ENCODE results near the gene HIPK2. TPM values are rescaled to one million over a fixed set of nuclear protein-coding genes. Genes with fewer than 3 reads are reported as not detected.

Gene HIPK2
- total and polyA plus RNA-seq, 10 of the 15 experiments (the other 5 are each of a cell fraction or from before 2014, with no cell fraction given), result 1.7 to 39.0 (median 9.4) TPM

DNA sequence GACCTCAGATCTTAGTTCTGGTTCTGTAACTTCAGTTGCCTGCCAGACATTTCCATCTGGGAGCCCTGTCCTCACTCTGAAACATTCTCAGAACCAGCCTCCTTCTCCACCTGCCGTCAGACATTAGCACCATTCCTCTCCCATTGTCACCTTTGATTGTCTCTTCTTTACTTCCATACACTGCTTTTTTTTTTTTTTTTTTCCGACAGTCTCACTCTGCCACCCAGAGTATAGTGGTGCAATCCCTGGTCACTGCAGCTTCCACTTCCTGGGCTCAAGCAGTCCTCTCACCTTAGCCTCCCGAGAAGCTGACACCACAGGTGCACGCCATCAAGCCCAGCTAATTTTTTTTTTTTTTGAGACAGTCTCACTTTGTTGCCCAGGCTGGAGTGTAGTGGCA, 21.1 kb upstream of the HIPK2 start:
- TF ChIP-seq RAD51 (IDR thresholded peaks at IDR 0.05) (no peak), FOS (IDR thresholded peaks at IDR 0.05; ENCODE audit: borderline replicate concordance, extremely low read depth, insufficient read length) (no peak), PML (IDR thresholded peaks at IDR 0.05; ENCODE audit: low read length) (no peak), SIX5 (IDR thresholded peaks at IDR 0.05; ENCODE audit: low read depth, low read length, severe bottlenecking) (no peak), ATF7 (IDR thresholded peaks at IDR 0.05; ENCODE audit: low read depth) (no peak), MTA3 (IDR thresholded peaks at IDR 0.05; ENCODE audit: borderline replicate concordance, low read length) (no peak)
- TF ChIP-seq, protein P1, sequence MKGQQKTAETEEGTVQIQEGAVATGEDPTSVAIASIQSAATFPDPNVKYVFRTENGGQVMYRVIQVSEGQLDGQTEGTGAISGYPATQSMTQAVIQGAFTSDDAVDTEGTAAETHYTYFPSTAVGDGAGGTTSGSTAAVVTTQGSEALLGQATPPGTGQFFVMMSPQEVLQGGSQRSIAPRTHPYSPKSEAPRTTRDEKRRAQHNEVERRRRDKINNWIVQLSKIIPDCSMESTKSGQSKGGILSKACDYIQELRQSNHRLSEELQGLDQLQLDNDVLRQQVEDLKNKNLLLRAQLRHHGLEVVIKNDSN (IDR thresholded peaks at IDR 0.05; ENCODE audit: borderline replicate concordance, extremely low read length, insufficient read depth, low read depth, low read length), result no peak
- H3K27me3 ChIP-seq (replicated peaks in 1 of 2; ENCODE audit: control insufficient read depth in 2 of 2, insufficient read depth in 2 of 2, low read length in 1 of 2), result no peaks in the 10 kb centered on the region
- in situ Hi-C loops (cut with MboI), result no loop called here
- peak overlapping the region; percentile 26; the same call in 1 of the 2 replicates for H3K4me2 ChIP-seq (ENCODE audit: control insufficient read depth, insufficient read depth)
- no peaks in the 10 kb centered on the region for H3K79me2 ChIP-seq (ENCODE audit: control insufficient read depth, insufficient read depth, low read length)
- H3K4me1 ChIP-seq (ENCODE audit: control insufficient read depth, insufficient read depth, low read length), result peaks cover 20% of the 10 kb centered on the region
- BruUV-seq (replicated peaks), result no TSS peak
- no peaks in the 10 kb centered on the region; the same call in 2 of the 3 replicates for H3K9me3 ChIP-seq (replicated peaks; ENCODE audit: control insufficient read depth, insufficient read depth, low read length)
- FAIRE-seq (no peak), DNase-seq (ENCODE audit: low read depth, low spot score) (no peak), ATAC-seq (no peak)
- no peak overlapping the region for H3K9ac ChIP-seq (ENCODE audit: control insufficient read depth, insufficient read depth, low read length)
- H4K20me1 ChIP-seq (ENCODE audit: control insufficient read depth, insufficient read depth), result no peaks in the 10 kb centered on the region
- WGBS (ENCODE audit: insufficient coverage, insufficient replicate concordance, low lambda C conversion rate, missing lambda C conversion rate), result 83% methylated on average over 2 of the region's 4 CpGs
- no peak overlapping the region for H3K27ac ChIP-seq (ENCODE audit: control insufficient read depth, insufficient read depth)
- ChIA-PET RAD21 (ENCODE audit: unreplicated experiment) (interaction anchor here (0.6 to 1.3 kb wide), 2 partner anchors 153 to 309 kb away, joined by 3 to 6 read pairs; no protein-coding TSS in a partner anchor), CTCF (interaction anchor here (0.7 to 0.9 kb wide), 2 partner anchors 153 to 182 kb away, joined by 3 read pairs; no protein-coding TSS in a partner anchor), SMC1A (ENCODE audit: uncharacterized antibody, unreplicated experiment) (interaction anchor here (1.3 to 1.4 kb wide), 3 partner anchors 12 to 156 kb away, joined by 3 to 4 read pairs (median 3); no protein-coding TSS in a partner anchor), POLR2A (interaction anchor here (0.7 to 1.4 kb wide), 3 partner anchors 16 to 211 kb away, joined by 4 to 8 read pairs (median 4); no protein-coding TSS in a partner anchor)
- no peak overlapping the region for H2AFZ ChIP-seq (ENCODE audit: control insufficient read depth, low read depth, low read length)
- no peak overlapping the region for H3K4me3 ChIP-seq
- intact Hi-C loops (cut with micrococcal nuclease; ENCODE audit: unreplicated experiment), result no loop called here
- H3K36me3 ChIP-seq (ENCODE audit: control insufficient read depth in 2 of 2, insufficient read depth in 2 of 2, low read length in 1 of 2), result no peaks in the 10 kb centered on the region

Data from GM12878 (cell line).